SK-N-SH (cell line): ENCODE measurements around the gene LKAAEAR1. TPM values are rescaled to one million over a fixed set of nuclear protein-coding genes. Genes with fewer than 3 reads are reported as not detected.
A peak's percentile ranks its signal among the peaks of the same experiment; 100 is the strongest.

Experiments
- CTCF ChIA-PET: fragments of 300-600, 350-600 bp; formaldehyde crosslinking; extraction: SDS; loops from one replicate; lab custom pipeline; 2021; lab: Yijun Ruan, JAX
- POLR2A ChIA-PET: fragments of 350-600 bp; sonication (Branson Sonifier 250); formaldehyde crosslinking; extraction: SDS; loops from one replicate; lab custom pipeline; 2020; ENCODE audit warnings: antibody characterized with exemption, inconsistent platforms; lab: Yijun Ruan, JAX
- DNase-seq: peaks from one replicate; pipeline ENCODE4 v3.0.0; 2012
- H2AFZ ChIP-seq: fragments of 200-600 bp; sonication (generic); 2 replicates; pipeline ENCODE4 v1.8.1; 2016; ENCODE audit warnings: antibody characterized with exemption, mild to moderate bottlenecking, low read depth
- H3F3A ChIP-seq: fragments of 200-600 bp; sonication (generic); replicated peaks from 2 replicates; pipeline ENCODE3; 2016; ENCODE audit warnings: antibody characterized with exemption, mild to moderate bottlenecking; ENCODE audit not compliant: insufficient read depth
- H3K27ac ChIP-seq, 2 experiments: fragments of 200-500 bp in 1 of 2; fragments of 200-600 bp in 1 of 2; sonication (Bioruptor generic) in 1 of 2; sonication (generic), shearing (Covaris generic) in 1 of 2; 2 replicates each; pipeline versions ENCODE4 v1.5.1 to v1.6.1; 2014 to 2016; ENCODE audit warnings: low read depth in 2 of 2, inconsistent platforms in 1 of 2, low read length in 1 of 2, mild to moderate bottlenecking in 1 of 2, mixed read lengths in 1 of 2
- H3K27me3 ChIP-seq: fragments of 200-600 bp; sonication (generic), shearing (Covaris generic); 2 replicates; pipeline ENCODE4 v1.6.1; 2016; ENCODE audit warnings: mixed run types; ENCODE audit not compliant: insufficient read depth
- H3K36me3 ChIP-seq, 2 experiments: fragments of 200-500 bp in 1 of 2; fragments of 200-600 bp in 1 of 2; sonication (Bioruptor generic) in 1 of 2; sonication (generic) in 1 of 2; replicated peaks in 1 of 2; 2 replicates each; pipeline versions ENCODE3 to v1.5.1; 2014 to 2016; ENCODE audit warnings: low read length in 1 of 2, mild to moderate bottlenecking in 1 of 2; ENCODE audit not compliant: insufficient read depth in 2 of 2, control insufficient read depth in 1 of 2
- H3K4me1 ChIP-seq, 2 experiments: fragments of 200-500 bp in 1 of 2; fragments of 200-600 bp in 1 of 2; sonication (Bioruptor generic) in 1 of 2; sonication (generic), shearing (Covaris generic) in 1 of 2; 2 replicates each; pipeline versions ENCODE4 v1.5.1 to v1.6.1; 2014 to 2016; ENCODE audit warnings: low read depth in 1 of 2, low read length in 1 of 2, mixed run types in 1 of 2; ENCODE audit not compliant: insufficient read depth in 2 of 2, control insufficient read depth in 1 of 2
- H3K4me2 ChIP-seq: fragments of 200-600 bp; sonication (generic), shearing (Covaris generic); 2 replicates; pipeline ENCODE4 v1.6.1; 2017; ENCODE audit warnings: mixed run types
- H3K4me3 ChIP-seq, 2 experiments: fragments of 200-500 bp in 1 of 2; fragments of 200-600 bp in 1 of 2; sonication (Bioruptor generic) in 1 of 2; sonication (generic), shearing (Covaris generic) in 1 of 2; 2 replicates each; pipeline versions ENCODE4 v1.5.1 to v1.8.1; 2014 to 2016; ENCODE audit warnings: low read depth in 2 of 2, inconsistent platforms in 1 of 2, low read length in 1 of 2, mild to moderate bottlenecking in 1 of 2, mixed read lengths in 1 of 2, moderate library complexity in 1 of 2
- H3K79me2 ChIP-seq: fragments of 200-600 bp; sonication (generic); 2 replicates; pipeline ENCODE4 v1.8.1; 2017; ENCODE audit warnings: mild to moderate bottlenecking; ENCODE audit not compliant: insufficient read depth
- H3K9ac ChIP-seq: fragments of 200-600 bp; sonication (generic); 2 replicates; pipeline ENCODE4 v1.6.1; 2017; ENCODE audit warnings: mixed run types
- H3K9me2 ChIP-seq: fragments of 200-600 bp; sonication (generic); 2 replicates; pipeline ENCODE4 v1.6.1; 2017; ENCODE audit warnings: mixed run types
- H3K9me3 ChIP-seq: fragments of 200-600 bp; sonication (generic); 2 replicates; pipeline ENCODE4 v1.6.1; 2017; ENCODE audit warnings: mixed run types, mild to moderate bottlenecking, moderate library complexity
- H4K20me1 ChIP-seq: fragments of 200-600 bp; sonication (generic); 2 replicates; pipeline ENCODE4 v1.6.1; 2017; ENCODE audit warnings: mild to moderate bottlenecking, mixed run types; ENCODE audit not compliant: insufficient read depth
- EP300 ChIP-seq, 2 experiments: IDR thresholded peaks; 2 replicates each; pipeline versions ENCODE4 v1.4.0 to v1.6.1; 2012; ENCODE audit warnings: borderline replicate concordance in 1 of 2, low read depth in 1 of 2, low read length in 1 of 2
- EZH2phosphoT487 ChIP-seq: fragments of 200-600 bp; sonication (generic); IDR thresholded peaks from 2 replicates; pipeline ENCODE4 v1.6.1; 2017; ENCODE audit warnings: low read depth, mixed run types, mild to moderate bottlenecking, antibody characterized with exemption, moderate library complexity, borderline replicate concordance
- IRF3 ChIP-seq: fragments of 150-350 bp; IDR thresholded peaks from 2 replicates; pipeline ENCODE4 v1.6.1; 2016; ENCODE audit warnings: mild to moderate bottlenecking, low read depth, low read length
- JUND ChIP-seq: IDR thresholded peaks from 2 replicates; pipeline ENCODE4 v1.4.0; 2012
- MAX ChIP-seq: IDR thresholded peaks from 2 replicates; pipeline ENCODE4 v1.4.0; 2012; ENCODE audit warnings: low read depth
- MEF2A ChIP-seq: IDR thresholded peaks from 2 replicates; pipeline ENCODE4 v1.4.0; 2012; ENCODE audit warnings: low read depth, borderline replicate concordance
- MXI1 ChIP-seq: IDR thresholded peaks from 2 replicates; pipeline ENCODE4 v1.6.1; 2012; ENCODE audit warnings: mild to moderate bottlenecking, low read depth, low read length, improper control_type of control experiment
- POLR2AphosphoS5 ChIP-seq: IDR thresholded peaks from 2 replicates; pipeline ENCODE4 v1.6.1; 2012; ENCODE audit warnings: low read depth, low read length
- USF1 ChIP-seq: IDR thresholded peaks from 2 replicates; pipeline ENCODE4 v1.4.0; 2012; ENCODE audit warnings: low read depth, borderline replicate concordance
- YY1 ChIP-seq: IDR thresholded peaks from 2 replicates; pipeline ENCODE4 v1.4.0; 2012; ENCODE audit warnings: low read depth, mild to moderate bottlenecking
- ZBTB33 ChIP-seq: IDR thresholded peaks from 2 replicates; pipeline ENCODE4 v1.4.0; 2012; ENCODE audit warnings: low read depth, borderline replicate concordance
- WGBS: methylation state at CpG from one replicate; pipeline ENCODE4 v1.1.6; 2017; ENCODE audit warnings: low lambda C conversion rate; 5-methylcytosine and 5-hydroxymethylcytosine counted together
- polyA plus RNA-seq, 3 experiments: library from polyadenylated mRNA; depleted of rRNA; stranded (reverse); fragments of >200 nt; gene quantifications; 2 replicates each; pipeline ENCODE4 v1.2.3, GENCODE V29; 2012

The LKAAEAR1 gene
- polyA plus RNA-seq, 1 of the 3 experiments (the other 2 are of a cell fraction) = 0.71 TPM

- Histone ChIP-seq H3K9me2 (no peaks in the 10 kb centered on the region), H2AFZ (no peak overlapping the region), H3K27ac (no peak overlapping the region), H3K4me1 (peaks cover 0 to 28% of the 10 kb centered on the region in 2 experiments; a peak in 1 of 4 replicates), H3K36me3 (no peaks in the 10 kb centered on the region), H3K9me3 (no peaks in the 10 kb centered on the region), H4K20me1 (no peaks in the 10 kb centered on the region)
- POLR2A ChIA-PET = no interaction called here
- TF ChIP-seq JUND (no peak), MEF2A (no peak), IRF3 (no peak), EZH2phosphoT487 (no peak), EP300 (IDR thresholded peaks at IDR 0.05; ENCODE audit: borderline replicate concordance in 1 of 2, low read depth in 1 of 2, low read length in 1 of 2) (no peak), ZBTB33 (no peak), POLR2AphosphoS5 (no peak), MXI1 (no peak), YY1 (no peak), USF1 (no peak)
- TF ChIP-seq, all 33 proteins: peak for 0
- Histone ChIP-seq H3K79me2 (no peaks in the 10 kb centered on the region), H3K27me3 (no peaks in the 10 kb centered on the region), H3K4me2 (no peak overlapping the region), H3K9ac (no peak overlapping the region), H3F3A (no peaks in the 10 kb centered on the region), H3K4me3 (no peak overlapping the region)
- WGBS = 73% methylated on average over 8 of the region's 9 CpGs
- no peak for DNase-seq
- CTCF ChIA-PET = interaction anchor here (0.7 to 2.4 kb wide), 4 partner anchors 10 to 27 kb away, joined by 3 to 7 read pairs (median 3); no protein-coding TSS in a partner anchor
Observed at GRCh38 chr20:64093013-64093503, 8.9 kb upstream of the LKAAEAR1 start.

- Histone ChIP-seq H2AFZ (no peak overlapping the region), H3F3A (no peaks in the 10 kb centered on the region)
- TF ChIP-seq IRF3 (no peak), MAX (no peak)
- TF ChIP-seq, all 33 proteins: peak for 0
- 88% methylated on average over 6 of the region's 27 CpGs for WGBS
- POLR2A ChIA-PET = no interaction called here
- Histone ChIP-seq H3K9ac (no peak overlapping the region), H3K4me3 (no peak overlapping the region), H3K9me2 (no peaks in the 10 kb centered on the region), H3K36me3 (no peaks in the 10 kb centered on the region), H4K20me1 (no peaks in the 10 kb centered on the region), H3K79me2 (no peaks in the 10 kb centered on the region), H3K4me2 (no peak overlapping the region), H3K4me1 (peaks cover 0 to 28% of the 10 kb centered on the region in 2 experiments; a peak in 1 of 4 replicates), H3K27me3 (no peaks in the 10 kb centered on the region), H3K9me3 (no peaks in the 10 kb centered on the region), H3K27ac (peak overlapping the region in 1 of 2 experiments; percentile 8; a peak in 1 of 4 replicates)
- no peak for DNase-seq
- CTCF ChIA-PET = interaction anchor here (0.9 to 2.6 kb wide), 7 partner anchors 9 to 28 kb away, joined by 3 to 12 read pairs (median 7); no protein-coding TSS in a partner anchor
Observed at GRCh38 chr20:64092258-64093012, 8.2 kb upstream of the LKAAEAR1 start.
